ENCODE data around the gene ELMO3.

DNA sequence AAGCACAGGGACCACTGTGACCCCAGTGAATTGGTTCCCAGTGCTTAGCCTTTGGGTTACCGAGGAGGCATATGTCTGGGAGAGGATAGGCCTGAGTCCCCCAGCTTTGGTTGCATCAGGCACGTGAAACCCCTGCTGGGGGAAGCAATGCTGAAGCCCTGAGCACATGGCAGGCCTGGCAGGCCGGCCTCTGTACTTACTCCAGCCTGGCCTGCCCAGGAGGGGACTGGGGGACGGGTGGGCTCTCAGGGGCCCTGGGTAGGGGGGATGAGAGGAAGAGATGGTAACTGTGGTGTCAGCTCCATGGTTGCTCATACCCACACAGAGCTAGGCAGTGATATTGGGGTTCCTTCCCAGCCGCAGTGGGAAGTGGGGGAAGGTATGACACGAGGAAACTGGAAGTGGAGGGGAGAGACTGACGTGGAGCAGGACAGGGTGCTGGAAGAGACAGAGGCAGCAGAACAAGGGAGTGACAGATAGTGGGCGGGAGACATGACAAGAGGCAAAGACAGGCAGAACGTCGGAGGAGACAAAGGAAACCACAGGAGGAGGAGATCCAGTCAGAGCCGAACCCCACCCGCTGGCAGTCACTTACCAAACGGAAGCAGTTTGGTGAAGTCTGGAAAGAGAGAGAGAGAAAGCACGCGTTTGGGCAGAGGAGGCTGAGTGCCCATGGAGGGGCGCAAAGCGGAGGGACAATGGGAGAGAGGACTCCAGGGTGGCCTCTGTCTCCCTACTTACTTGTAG is 37.1 kb downstream of the ELMO3 start:
- TF ChIP-seq, protein P1, sequence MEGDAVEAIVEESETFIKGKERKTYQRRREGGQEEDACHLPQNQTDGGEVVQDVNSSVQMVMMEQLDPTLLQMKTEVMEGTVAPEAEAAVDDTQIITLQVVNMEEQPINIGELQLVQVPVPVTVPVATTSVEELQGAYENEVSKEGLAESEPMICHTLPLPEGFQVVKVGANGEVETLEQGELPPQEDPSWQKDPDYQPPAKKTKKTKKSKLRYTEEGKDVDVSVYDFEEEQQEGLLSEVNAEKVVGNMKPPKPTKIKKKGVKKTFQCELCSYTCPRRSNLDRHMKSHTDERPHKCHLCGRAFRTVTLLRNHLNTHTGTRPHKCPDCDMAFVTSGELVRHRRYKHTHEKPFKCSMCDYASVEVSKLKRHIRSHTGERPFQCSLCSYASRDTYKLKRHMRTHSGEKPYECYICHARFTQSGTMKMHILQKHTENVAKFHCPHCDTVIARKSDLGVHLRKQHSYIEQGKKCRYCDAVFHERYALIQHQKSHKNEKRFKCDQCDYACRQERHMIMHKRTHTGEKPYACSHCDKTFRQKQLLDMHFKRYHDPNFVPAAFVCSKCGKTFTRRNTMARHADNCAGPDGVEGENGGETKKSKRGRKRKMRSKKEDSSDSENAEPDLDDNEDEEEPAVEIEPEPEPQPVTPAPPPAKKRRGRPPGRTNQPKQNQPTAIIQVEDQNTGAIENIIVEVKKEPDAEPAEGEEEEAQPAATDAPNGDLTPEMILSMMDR (IDR thresholded peaks at IDR 0.05) = no peak
- no peak for TF ChIP-seq POLR2A (IDR thresholded peaks at IDR 0.05)
